ENCODE data around the gene VMAC. TPM values are rescaled to one million over a fixed set of nuclear protein-coding genes. Genes with fewer than 3 reads are reported as not detected.

Gene VMAC
- total and polyA plus RNA-seq, 9 of the 15 experiments (the other 6 are each of a cell fraction or from before 2014, with no cell fraction given): 0.03 to 3.4 (median 1.1) TPM

- H2AFZ ChIP-seq (ENCODE audit: low read depth, low read length): no peak overlapping the region
- H3K4me2 ChIP-seq (ENCODE audit: insufficient read depth, low read length): no peak overlapping the region
- BruUV-seq (replicated peaks): no TSS peak
- no peak overlapping the region for H3K27ac ChIP-seq (ENCODE audit: extremely low read depth, low read depth, low read length)
- H3K79me2 ChIP-seq (ENCODE audit: control insufficient read depth, insufficient read depth, low read length): peaks cover 96% of the 10 kb centered on the region
- H4K20me1 ChIP-seq (replicated peaks; ENCODE audit: control insufficient read depth, insufficient read depth, low read length): peaks cover 64% of the 10 kb centered on the region
- ChIA-PET CTCF (ENCODE audit: low intra/inter-chr PET ratio) (no interaction called here), POLR2A (interaction anchor here (1.7 kb wide), 1 partner anchor 10 kb away, joined by 7 read pairs; no protein-coding TSS in a partner anchor)
- in situ Hi-C loops (cut with MboI): no loop called here
- peaks cover 15% of the 10 kb centered on the region; the same call in 2 of the 3 replicates for H3K36me3 ChIP-seq (ENCODE audit: control insufficient read depth, insufficient read depth, low read length)
- 95% methylated on average over 10 of the region's 10 CpGs for WGBS (ENCODE audit: insufficient coverage, low coverage, missing lambda C conversion rate)
- ATAC-seq (no peak), FAIRE-seq (no peak), DNase-seq (ENCODE audit: extremely low read depth in 1 of 4, low spot score in 3 of 4) (no peak)
- peak overlapping the region in 1 of 2 experiments; percentile 24; a peak in 2 of 4 replicates for H3K9ac ChIP-seq (ENCODE audit: insufficient read depth in 1 of 2, low read depth in 2 of 2, low read length in 2 of 2)
- intact Hi-C loops (cut with micrococcal nuclease): no loop called here
- H3K9me3 ChIP-seq (replicated peaks; ENCODE audit: control insufficient read depth, insufficient read depth, low read depth, low read length): no peaks in the 10 kb centered on the region
- no peaks in the 10 kb centered on the region for H3K27me3 ChIP-seq (ENCODE audit: control insufficient read depth in 2 of 2, insufficient read depth in 2 of 2, low read length in 2 of 2)
- H3K4me1 ChIP-seq (replicated peaks in 1 of 2; ENCODE audit: control insufficient read depth in 2 of 2, insufficient read depth in 2 of 2, low read length in 2 of 2): peaks cover 31 to 52% of the 10 kb centered on the region in 2 experiments
- no peak overlapping the region for H3K4me3 ChIP-seq
- peaks cover 10% of the 10 kb centered on the region for H3K9me1 ChIP-seq (ENCODE audit: control insufficient read depth, insufficient read depth, low read length)
- TF ChIP-seq CREB5 (CRISPR knock-in tag; IDR thresholded peaks at IDR 0.05) (no peak), EWSR1 (IDR thresholded peaks at IDR 0.05; ENCODE audit: borderline replicate concordance, low read depth, partially characterized antibody) (no peak), RHOXF2B (CRISPR knock-in tag; conservative IDR thresholded peaks at IDR 0.05) (no peak), NR0B1 (IDR thresholded peaks at IDR 0.05; ENCODE audit: partially characterized antibody) (no peak), HNRNPUL1 (IDR thresholded peaks at IDR 0.05; ENCODE audit: low read length) (no peak), HLTF (IDR thresholded peaks at IDR 0.05) (no peak), YY1 (IDR thresholded peaks at IDR 0.05; ENCODE audit: borderline replicate concordance in 1 of 3, control insufficient read depth in 1 of 3, extremely low read depth in 1 of 3, insufficient read depth in 3 of 3, insufficient read length in 1 of 3, insufficient replicate concordance in 2 of 3, low read depth in 1 of 3, low read length in 2 of 3) (no peak), CHD2 (IDR thresholded peaks at IDR 0.05; ENCODE audit: low read depth, low read length) (no peak), NR3C1 (CRISPR knock-in tag; IDR thresholded peaks at IDR 0.05) (no peak), JUND (IDR thresholded peaks at IDR 0.05; ENCODE audit: borderline replicate concordance, low read depth, low read length) (no peak), JUND (tag; IDR thresholded peaks at IDR 0.05; ENCODE audit: borderline replicate concordance, low read depth, low read length) (no peak), THAP12 (CRISPR knock-in tag; IDR thresholded peaks at IDR 0.05) (no peak), HDAC8 (tag; IDR thresholded peaks at IDR 0.05) (no peak)
- TF ChIP-seq, protein P1, sequence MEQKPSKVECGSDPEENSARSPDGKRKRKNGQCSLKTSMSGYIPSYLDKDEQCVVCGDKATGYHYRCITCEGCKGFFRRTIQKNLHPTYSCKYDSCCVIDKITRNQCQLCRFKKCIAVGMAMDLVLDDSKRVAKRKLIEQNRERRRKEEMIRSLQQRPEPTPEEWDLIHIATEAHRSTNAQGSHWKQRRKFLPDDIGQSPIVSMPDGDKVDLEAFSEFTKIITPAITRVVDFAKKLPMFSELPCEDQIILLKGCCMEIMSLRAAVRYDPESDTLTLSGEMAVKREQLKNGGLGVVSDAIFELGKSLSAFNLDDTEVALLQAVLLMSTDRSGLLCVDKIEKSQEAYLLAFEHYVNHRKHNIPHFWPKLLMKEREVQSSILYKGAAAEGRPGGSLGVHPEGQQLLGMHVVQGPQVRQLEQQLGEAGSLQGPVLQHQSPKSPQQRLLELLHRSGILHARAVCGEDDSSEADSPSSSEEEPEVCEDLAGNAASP (IDR thresholded peaks at IDR 0.05): no peak
- TF ChIP-seq, protein P2, sequence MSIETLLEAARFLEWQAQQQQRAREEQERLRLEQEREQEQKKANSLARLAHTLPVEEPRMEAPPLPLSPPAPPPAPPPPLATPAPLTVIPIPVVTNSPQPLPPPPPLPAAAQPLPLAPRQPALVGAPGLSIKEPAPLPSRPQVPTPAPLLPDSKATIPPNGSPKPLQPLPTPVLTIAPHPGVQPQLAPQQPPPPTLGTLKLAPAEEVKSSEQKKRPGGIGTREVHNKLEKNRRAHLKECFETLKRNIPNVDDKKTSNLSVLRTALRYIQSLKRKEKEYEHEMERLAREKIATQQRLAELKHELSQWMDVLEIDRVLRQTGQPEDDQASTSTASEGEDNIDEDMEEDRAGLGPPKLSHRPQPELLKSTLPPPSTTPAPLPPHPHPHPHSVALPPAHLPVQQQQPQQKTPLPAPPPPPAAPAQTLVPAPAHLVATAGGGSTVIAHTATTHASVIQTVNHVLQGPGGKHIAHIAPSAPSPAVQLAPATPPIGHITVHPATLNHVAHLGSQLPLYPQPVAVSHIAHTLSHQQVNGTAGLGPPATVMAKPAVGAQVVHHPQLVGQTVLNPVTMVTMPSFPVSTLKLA (conservative IDR thresholded peaks at IDR 0.05): no peak
Measured at GRCh38 chr19:5958851-5959122, 54.1 kb downstream of the VMAC start.
